GM21515 (cell line): ENCODE results near the gene RASSF7.
"Not testable (repeated sequence)": the region's sequence is repeated elsewhere in the genome, so short reads cannot be mapped to it uniquely, and the experiment has no call there.

Experiments
- ATAC-seq: cut with Tn5 transposase; IDR thresholded peaks from one replicate; pipeline ENCODE4 v1.9.1; 2021; ENCODE audit not compliant: unreplicated experiment

RASSF7 gene

GRCh38 chr11:563812-564578 lies 3.2 kb downstream of the RASSF7 start:
- no peak for ATAC-seq

- ATAC-seq, result no peak
Observed at GRCh38 chr11:565921-566509, 5.2 kb downstream of the RASSF7 start.

DNA sequence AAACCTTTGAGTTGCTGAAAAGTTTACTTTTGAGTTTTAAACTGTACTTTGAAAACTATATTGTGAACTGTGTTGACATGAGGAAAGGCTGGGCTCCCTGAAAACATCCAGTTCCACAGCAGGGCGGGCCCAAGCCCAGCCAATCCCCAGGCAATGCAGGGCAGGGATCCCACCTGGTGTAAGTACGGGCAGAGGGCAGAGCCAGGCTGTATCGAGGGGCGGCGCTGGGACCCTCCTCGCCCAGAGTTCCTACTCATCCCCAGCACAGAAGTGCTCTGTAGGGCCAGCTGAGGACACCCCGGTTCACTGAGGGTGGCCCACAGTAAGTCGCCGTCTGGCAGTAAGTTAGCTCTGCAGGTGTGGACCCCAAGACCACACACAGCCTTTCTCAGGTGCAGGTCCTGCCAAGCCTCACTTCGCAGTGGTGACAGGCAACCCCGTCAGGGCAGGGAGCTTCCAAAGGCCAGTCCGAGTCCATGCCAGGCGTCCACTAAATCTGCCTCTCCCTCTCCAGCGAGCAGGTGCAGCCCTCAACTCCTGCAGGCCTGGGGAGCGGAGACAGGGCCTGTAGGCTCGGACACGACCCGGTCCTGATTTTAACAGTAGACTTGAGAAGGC lies 6.3 kb downstream of the RASSF7 start:
- no peak for ATAC-seq

DNA sequence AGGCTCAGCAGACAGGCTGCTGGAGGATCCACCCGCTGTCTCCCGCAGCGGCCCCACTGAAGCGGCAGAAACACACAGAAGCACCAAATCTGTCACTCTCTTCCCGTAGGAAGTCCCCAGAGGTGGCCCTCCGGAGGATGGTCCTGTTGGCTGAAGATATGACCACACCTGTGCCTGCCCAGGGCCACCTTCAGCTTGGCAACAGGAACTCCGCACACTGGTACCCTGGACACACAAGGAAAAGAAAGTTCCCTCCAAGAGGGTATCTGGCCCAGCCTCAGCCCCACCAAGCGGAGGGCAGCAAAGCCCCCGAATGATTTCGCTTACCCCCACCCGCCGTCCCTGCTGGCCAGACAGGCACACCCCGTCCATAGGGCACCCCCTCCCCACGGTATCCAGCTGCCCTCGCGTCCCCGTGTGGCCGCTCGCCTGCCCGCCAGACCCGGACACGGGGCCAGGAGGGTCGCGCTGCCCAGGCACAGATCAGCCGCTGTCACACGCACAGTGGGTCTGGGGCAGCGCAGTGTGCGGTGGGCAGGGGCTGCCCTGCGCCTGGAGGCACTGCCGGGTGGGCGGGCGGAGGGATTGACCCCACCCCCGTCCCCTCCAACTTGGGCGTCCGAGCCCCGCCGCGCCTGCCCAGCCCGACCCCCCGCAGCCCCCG lies 7.0 kb downstream of the RASSF7 start:
- peak; percentile 7 for ATAC-seq

DNA sequence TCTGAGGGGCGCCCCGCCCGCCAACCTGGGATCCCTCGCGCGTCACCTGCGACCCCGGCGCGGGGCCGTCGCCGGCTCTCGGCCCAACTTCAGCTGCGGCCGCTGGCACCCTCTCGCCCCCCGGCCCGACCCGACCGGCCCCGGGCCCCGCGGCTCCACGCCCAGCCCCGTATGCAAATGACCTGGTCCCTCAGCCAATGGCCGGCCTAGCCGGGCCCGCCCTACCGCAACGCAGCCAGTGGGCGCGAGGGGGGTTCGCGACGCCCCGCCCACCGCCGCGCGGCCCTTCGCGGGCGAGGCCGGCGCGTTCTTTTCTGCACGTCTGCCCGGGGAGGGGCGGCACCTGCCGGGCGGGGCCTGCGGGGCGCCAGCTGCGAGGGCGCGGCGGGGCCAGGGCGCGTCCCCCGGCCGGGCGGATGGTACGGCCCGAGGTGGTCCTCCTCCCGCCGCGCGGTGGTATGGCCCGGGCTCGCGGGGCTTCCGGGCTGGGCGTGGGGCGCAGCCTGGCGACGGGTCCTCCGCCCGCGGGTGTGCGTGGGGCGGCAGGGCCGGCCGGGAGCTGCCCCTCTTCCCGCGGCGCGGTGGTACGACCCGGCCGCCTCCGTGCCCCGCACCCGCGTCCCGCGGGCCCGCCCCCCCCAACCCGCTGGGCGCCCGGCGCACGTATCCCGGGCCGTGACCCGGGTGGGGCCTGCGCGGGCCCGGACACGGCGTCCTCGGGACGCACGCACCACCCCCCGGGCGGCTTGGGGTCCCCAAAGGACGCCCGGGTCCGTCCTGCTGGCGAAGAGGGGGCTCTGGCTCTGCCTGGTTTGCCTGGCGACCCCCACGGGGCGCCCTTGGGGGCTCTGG lies 7.8 kb downstream of the RASSF7 start:
- ATAC-seq, result peak; percentile 71

- ATAC-seq, result no peak
Observed at GRCh38 chr11:569158-569885, 8.6 kb downstream of the RASSF7 start.

DNA sequence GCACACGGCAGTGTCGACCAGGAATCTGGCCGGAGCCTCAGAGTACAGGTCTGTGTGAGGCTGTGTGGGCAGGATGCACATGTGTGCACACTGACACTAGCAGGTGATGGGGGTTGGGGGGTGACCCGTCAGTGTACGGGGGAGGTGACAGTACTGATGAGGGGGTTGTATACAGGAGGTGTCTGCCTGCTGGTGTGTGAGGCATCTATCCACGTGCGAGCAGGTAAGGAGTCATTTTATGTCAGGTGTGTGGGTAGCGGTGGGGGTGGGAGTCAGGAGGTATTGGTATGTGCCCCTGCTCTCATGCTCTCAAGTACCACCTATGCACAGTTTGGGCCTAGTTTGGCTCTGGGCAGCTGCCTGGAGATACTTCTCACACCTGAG lies 11.0 kb downstream of the RASSF7 start:
- no peak for ATAC-seq

GRCh38 chr11:573146-573759 lies 12.5 kb downstream of the RASSF7 start:
- no peak for ATAC-seq

GRCh38 chr11:574031-574570 lies 13.3 kb downstream of the RASSF7 start:
- not testable (repeated sequence) for ATAC-seq

DNA sequence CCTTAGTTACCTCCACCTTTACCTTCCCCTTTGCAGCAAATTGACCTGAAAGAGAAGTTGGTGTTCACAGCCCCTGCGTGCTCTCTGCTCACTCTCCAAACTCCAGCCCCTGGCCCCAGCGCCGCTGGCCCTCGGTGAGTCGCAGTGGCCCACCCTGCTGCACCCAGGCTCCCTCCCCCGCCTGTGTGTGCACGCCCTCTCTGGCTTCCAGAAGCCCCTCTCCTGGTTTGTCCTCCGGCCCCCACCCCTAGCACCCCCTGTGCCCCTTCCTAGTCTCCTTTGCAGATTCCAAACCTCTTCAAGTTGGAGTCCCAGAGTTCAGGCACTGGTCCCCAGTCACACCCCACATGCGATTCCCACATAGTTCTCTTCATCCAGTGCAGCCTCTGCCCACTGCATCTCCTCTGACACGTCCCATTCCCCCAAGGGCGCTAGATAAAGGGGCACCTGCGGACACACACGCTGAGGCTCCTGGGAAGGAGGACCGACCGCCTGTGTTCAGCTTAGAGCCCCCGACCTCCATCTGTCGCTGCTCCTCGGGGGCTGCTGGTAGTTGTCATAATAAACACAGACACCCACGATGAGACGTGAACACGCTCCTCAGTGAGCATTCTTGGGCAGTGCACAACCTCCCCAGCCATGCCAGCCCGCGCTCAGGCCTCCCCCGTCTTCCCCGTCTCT lies 14.0 kb downstream of the RASSF7 start:
- no peak for ATAC-seq

- no peak for ATAC-seq
Observed at GRCh38 chr11:575313-575995, 14.7 kb downstream of the RASSF7 start.

DNA sequence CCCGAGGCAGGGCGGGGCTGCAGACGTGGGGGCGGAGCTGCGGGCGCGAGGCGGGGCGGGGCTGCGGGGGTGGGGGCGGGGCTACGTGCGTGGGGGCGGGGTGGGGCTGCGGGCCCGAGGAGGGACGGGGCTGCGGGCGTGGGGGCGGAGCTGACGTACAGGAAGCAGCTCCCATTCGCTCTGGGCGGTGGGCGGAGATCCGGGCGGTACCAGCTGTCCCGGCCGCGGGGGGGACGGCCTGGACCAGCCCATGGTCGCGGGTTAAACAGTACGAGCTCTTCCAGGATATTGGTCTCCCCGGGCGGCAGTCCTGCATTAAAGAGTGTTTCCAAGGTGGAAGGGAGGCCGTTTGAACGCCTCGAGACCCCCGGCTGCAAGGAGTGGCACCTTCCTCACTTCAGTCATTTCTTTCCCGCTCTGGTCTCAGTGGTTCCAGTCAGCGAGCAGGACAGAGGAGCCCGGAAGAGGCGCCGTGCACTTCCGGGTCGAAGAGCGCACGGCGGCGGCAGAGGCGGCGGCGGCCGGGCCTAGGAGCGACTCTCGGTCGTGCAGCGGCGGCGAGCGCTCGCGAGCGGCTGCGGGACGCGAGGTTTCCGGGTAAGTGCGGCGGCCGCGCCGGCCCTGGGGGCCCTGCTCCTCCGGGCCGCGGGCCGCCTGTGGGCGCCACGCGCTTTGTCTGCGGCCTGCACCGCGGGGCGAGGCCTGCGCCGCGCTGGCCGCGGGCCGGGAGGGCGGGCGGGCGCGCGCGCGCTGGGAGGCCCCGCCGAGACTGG lies 15.4 kb downstream of the RASSF7 start, which contains the start of gene PHRF1:
Gene PHRF1, plus strand, starts transcription at position 475 of the 773 bp plus-strand sequence. CDS start 5,043 bp downstream, outside the sequence.
- peak; percentile 75 for ATAC-seq

GRCh38 chr11:576811-577610 lies 16.2 kb downstream of the RASSF7 start:
- no peak for ATAC-seq

DNA sequence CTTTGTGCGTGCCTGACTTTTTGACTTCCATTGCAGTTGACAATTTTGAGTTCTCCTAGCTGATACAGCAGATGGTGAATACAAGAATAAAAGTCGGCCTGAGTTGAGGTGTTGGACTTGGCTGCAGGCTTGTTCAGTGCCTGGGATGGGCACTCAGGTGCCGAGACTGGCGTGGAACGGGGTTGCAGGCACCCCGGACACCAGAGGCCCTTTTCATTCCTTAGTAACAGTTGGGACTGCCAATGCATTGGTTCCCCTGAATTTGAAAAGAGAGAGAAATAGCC lies 16.8 kb downstream of the RASSF7 start:
- no peak for ATAC-seq

DNA sequence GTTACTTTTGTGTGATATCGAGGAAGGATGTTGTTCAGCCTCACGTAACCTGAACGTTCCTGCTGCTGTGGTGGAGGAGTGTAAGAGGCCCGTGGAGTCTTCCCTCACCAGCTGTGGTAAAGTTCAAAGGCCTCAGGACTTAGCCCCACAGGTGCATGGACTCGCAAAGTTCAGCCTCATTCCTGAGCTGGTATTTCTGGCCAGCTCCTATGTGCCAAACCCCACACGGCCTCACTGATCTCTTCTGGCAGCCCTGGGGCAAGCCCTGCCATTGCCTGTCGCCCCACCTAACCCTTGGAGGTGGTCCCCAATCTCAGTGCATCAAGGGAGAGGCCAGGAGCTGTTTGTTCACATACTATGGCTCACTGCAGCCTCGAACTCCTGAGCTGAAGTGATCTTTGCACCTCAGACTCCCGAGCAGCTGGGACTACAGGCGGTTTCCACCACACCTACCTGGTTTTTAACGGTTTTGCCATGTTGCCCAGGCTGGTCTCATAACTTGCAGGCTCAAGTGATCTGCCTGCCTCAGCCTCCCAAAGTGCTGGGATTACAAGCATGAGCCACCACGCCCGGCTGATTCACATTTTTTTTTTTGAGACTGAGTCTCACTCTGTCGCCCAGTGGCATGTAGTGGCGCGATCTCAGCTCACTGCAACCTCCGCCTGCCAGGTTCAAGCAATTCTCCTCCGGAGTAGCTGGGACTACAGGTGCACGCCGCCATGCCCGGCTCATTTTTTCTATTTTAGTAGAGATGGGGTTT lies 17.7 kb downstream of the RASSF7 start:
- no peak for ATAC-seq
